Measurements from ENCODE around the gene ELMOD1.
"Not testable (repeated sequence)": the region's sequence is repeated elsewhere in the genome, so short reads cannot be mapped to it uniquely, and the experiment has no call there.

The ELMOD1 gene

DNA sequence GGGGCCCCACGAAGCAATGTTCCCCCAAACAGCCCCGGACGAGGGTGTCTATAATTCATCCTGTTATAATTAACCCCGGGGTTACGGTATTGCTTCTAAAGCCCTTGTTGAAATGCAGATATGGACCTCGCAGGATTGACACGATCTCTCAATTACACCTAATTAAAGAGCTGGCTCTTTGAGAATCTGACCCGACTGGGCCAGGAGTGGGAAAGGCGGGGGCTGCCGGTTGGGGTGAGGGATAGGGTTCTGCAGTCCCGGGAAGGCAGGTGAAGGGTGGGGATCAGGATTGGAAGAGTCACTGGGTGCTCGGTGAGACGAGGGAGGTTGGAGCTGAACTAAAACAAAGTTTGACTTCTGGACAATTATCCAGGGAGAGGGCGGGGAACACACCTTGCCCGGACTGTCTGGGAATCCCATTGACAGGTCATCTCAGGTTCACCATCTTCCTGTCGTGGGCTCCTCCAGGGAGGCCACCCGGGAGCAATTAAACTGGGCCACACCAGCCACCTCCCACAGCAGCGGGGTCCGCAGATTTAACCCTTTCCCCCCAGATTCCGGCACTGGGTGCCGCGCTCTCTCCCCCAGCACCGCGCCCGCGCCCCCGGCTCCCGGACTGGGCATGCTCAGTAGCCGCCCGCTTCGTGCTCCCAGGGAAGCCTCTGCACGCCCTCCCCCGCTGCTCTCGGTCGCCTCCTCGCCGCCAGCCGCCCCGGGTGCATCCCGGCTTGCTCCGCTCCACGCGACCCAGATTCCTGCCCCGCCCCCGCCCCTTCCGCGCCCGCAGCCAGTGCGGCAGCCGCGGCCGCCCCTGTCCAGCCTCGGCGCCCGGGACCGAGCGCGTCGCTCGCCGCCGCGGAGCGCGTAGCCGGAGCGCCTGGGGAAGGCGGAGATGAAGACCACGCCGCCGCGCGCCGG is at the start of gene ELMOD1:
Gene ELMOD1, plus strand, starts transcription at position 688 of the 918 bp plus-strand sequence. CDS start 27,043 bp downstream, outside the sequence.
- DNase-seq (ENCODE audit: extremely low read depth in 1 of 2, low read depth in 1 of 2) = no peak

DNA sequence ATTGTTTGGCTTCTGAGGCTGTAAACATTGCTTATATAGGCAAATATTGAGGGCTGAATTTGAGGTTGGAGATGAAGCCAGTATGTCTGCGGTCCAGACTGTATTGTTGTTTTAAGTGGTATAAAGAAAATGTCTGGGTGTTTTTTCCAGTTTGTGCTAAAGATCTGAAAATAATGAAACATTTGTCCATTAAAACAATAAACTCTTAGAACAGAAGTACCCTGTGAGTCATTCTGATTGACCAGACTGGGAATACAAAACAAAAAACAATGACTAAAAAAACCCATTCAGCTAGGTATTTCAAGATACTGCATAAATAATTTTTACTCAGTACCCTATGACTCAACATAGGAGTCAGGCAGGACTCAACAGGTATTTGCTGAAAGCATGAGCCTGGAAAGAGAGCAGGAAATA is 45.8 kb upstream of the ELMOD1 start:
- no peak for DNase-seq (ENCODE audit: extremely low read depth in 1 of 2, low read depth in 1 of 2)

DNA sequence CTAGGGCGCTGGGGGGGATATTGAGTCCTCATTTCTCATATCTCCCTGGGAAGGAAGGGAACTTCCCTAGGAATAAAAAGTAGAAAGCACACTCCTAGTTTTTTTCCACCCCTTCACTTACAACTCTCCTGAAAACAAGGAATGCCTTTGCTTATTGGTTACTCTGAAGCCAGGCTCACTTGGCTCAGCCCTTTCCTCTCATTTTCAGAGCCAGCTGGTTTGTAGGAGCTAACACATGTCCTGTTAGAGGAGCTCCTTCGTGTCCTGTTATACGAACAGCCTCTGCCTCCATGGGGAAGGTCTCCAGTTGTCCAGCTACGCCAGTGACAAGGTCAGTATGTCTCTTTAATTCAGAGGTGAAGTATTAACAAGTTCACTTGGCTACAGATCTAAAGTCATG is 43.0 kb upstream of the ELMOD1 start:
- no peak for DNase-seq (ENCODE audit: extremely low read depth in 1 of 2, low read depth in 1 of 2)

DNA sequence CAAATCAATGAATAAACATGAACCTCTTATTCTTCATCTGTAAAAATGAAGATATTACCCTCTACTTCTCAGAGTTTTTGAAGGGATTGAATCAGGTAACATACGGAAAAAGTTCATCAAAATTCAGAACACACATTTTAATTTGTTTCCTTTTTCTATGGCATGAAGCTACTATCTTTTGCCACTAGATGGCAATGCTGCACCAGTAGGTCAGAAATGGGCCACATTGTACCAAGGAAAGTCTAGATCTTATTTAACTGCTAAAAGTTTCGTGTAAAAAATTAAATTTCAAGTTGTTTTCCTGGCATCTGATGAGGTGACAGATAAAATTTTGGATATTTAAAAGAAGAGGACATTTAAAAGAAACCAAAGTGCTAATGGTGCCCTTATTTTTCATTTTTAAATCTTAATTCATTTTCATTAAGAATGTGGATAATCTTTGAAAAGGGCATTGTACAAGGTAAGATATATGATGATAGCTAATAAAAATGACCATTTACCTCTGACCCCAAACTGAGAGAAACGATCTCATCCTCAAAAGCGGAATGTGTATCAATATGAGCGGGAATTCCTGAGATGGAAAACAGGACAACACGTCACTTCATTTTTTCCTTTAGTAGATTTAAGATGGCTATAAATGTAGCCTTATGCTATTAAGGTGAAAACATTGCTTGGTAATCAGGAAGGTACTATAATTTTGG is 41.5 kb upstream of the ELMOD1 start:
- DNase-seq (ENCODE audit: extremely low read depth in 1 of 2, low read depth in 1 of 2) = no peak

DNA sequence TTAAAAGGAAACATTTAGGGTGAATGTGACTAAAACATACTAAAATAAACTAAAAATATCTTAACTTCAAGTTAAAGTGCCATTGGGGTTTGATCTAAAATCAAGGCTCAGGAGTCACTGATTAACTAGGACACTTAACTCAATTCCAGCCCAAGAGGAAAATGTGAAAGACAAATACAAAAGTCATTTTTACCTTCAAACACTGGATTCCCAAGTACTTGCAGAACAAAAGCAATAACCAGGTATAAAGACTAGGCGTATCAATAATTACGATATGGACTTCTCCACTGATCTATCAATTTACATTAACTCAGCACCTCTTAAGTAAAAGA is 41.0 kb upstream of the ELMOD1 start:
- DNase-seq (ENCODE audit: extremely low read depth in 1 of 2, low read depth in 1 of 2) = no peak

DNA sequence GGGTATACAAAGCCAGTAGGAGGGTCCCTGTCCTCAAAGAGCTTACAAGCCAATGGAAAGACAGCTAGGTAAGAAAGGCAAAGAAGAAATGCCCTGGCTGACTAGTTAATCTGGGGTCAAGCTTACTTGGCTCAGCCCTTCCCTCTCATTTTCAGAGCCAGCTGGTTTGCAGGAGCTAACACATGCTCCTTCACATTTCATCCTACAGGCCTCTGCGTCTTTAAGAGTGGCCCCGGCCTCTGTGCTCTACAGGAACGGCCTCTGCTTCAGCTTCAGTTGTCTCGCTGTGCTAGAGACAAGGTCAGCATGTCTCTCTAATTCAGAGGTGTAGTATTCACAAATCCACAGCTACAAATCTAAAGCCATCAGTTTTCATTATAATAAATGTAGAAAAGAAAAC is 40.6 kb upstream of the ELMOD1 start:
- no peak for DNase-seq (ENCODE audit: extremely low read depth in 1 of 2, low read depth in 1 of 2)

DNA sequence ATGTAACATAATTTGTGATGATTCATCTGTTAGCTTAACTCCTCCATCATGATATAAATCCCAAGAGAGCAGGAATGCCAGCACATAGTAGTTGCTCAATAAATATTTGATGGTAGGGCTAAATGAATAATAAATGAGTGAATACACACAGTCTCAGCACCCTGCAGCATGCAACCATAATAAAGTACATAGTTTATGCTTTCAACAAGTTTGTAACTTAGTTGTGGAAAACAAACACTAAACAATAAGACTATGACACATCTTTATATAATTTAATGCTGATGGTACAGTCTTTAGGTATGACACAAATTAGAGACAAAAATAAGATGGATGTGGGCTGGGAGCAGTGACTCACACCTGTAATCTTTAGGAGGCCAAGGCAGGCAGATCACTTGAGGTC is 29.3 kb upstream of the ELMOD1 start:
- no peak for DNase-seq (ENCODE audit: extremely low read depth in 1 of 2, low read depth in 1 of 2)

DNA sequence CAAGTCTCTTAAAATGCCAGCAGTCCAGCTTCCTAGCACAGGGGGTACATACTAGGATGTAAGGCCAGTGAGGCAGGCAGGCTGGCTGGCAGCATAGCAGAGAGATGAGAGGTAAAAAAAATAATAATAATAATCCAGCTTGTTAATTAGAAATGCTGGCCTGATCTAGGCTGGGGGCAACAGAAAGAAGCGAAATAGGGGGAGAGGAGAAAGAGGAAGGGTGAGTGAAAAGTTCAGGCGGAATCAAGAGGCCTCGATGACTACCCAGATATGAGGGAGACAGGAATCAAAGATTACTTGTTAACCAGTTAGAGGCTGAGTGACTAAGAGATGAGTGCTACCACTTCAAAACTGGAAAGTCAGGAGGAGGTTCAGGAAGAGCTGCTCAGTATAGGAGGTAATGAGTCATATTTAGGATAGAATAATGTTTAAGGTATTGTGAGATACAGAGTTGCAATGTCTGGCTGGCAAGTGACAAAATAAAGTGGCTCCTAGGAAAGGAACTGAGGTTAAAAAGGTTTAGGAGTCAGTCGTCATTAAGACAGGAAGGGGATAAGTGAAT is 28.2 kb upstream of the ELMOD1 start:
- no peak for DNase-seq (ENCODE audit: extremely low read depth in 1 of 2, low read depth in 1 of 2)

DNA sequence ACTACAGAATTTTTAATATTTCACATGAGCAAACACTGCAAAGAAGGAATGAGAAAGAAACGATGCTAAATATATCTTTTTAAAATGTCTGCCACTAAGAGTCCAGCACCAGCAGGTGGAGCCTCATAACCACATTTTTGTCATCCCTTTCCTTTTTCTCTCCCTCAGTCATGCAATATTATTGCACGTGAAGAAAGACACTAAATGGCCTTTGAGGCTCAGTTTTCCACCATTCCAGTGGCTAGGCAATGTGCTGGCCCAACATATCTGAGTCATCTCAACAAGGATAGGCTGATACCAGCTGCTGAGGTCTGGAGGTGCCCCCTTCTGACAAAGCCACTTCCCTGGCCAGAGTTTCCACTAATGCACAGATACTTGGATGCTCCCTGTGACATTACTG is 27.2 kb upstream of the ELMOD1 start:
- no peak for DNase-seq (ENCODE audit: extremely low read depth in 1 of 2, low read depth in 1 of 2)

DNA sequence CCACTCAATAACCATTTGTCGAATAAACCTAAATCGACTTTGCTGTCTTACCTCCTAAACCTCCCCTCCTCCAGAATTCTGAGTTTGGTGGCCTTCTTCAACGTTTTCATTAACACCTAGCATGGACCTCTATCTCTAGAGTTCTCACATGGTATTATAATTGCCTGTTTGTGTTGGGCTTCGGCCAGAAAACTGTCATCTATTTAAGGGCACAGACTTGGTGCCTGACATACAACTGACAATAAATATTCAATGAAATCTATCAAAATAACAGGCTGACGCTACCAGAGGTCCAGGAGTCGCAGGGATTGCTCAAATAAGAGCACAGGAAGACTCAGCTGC is 26.1 kb upstream of the ELMOD1 start:
- no peak for DNase-seq (ENCODE audit: extremely low read depth in 1 of 2, low read depth in 1 of 2)

DNA sequence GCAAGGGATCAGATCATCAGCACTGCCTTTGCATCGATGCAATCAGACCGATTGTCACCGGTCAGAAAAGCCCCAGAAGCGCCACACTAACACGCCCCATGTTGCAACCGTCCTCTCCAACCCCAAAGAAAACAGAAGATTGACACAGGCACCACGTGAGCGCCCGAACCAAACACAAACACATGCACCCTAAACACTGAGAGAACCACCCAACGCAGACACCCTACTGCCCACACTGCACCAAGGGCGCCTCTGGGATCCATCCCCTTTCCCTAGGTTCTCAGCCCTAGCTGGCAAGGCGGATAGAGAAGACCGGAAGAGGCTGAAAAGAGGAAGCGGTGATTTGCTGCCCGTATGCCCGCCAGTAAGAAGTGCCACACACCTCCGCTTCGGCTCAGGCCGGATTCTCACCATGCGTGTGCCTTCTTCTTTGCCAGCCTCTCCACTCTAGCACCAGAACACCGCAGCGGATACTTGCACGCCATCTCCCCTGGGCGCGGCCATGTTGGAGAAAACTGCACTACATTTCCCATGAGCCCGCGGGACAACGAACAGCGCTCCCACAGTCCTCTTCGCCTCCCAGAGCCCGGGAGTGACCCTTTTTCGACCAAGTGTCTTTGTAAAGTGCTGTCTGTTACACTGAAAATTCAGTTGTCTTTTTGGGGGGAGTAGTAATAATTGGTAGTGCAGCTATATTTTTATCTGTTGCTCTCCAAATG is 25.6 kb upstream of the ELMOD1 start, which contains the start of gene ALKBH8:
Gene ALKBH8, minus strand, starts transcription at position 517 of the 719 bp plus-strand sequence. CDS start 4,842 bp downstream, outside the sequence.
- peak; percentile 54 to 74 for DNase-seq (ENCODE audit: extremely low read depth in 1 of 2, low read depth in 1 of 2)

DNA sequence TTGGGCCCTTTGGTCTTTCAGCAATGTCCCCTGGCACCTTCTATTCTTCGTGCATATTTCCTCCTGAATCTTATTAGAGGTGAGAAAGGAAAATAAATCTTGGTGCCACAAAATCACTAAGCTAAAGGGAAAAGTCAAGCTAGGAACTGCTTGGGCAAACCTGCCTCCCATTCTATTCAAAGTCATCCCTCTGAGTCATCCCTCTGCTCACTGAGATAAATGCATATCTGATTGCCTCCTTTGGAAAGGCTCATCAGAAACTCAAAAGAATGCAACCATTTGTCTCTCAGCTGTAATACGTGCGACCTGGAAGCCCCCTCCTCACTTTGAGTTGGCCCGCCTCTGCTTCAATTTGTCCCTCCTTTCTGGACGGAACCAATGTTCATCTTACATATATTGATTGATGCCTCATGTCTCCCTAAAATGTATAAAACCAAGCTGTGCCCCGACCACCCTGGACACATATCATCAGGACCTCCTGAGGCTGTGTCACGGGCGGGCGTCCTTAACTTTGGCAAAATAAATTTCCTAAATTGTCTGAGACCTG is 24.9 kb upstream of the ELMOD1 start:
- not testable (repeated sequence) for DNase-seq (ENCODE audit: extremely low read depth in 1 of 2, low read depth in 1 of 2)

DNA sequence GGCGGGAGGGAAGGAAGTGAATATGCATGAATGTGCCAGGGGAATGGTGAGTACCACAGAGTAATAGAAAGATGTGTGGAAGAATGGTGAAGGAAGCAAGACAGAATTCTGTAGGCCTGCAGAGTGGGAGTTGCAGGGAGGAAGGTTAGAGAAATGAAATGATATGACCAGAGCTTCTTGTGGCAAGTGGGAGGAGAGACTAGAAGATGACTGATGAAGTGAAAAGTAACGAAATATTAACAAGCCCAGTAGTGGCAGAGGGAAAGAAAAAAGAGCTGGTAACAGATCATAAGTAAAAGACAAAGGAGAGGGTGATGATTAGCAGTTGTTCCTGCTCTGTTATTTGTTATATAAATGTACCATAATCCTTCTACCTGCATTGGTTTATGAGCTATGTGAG is 24.4 kb upstream of the ELMOD1 start:
- no peak for DNase-seq (ENCODE audit: extremely low read depth in 1 of 2, low read depth in 1 of 2)

DNA sequence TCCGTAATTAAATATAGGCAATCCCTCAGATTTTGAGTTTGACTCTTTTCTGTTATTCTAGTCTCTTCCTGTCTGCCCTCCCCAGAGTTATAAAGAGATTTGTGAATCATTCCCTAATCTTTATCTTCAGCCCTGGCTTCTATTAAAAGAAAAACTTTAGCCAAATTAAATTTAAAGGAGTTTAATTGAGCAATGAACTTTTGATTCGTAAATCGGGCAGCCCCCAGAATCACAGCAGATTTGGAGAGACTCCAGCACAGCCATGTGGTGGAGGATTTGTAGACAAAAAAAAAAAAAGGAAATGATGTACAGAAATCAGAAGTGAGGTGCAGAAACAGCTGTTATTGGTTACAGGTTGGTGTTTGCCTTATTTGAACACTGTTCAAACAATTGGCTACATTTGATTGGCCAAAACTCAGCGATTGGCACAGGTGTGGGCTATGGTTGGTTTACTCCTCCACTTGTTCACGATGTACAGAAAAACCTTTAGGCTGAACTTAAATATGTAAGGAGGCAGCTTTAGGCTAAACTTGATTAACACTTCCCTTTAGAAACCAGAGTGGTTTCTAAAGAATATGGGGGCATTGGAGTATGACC is 23.1 kb upstream of the ELMOD1 start:
- no peak for DNase-seq (ENCODE audit: extremely low read depth in 1 of 2, low read depth in 1 of 2)

DNA sequence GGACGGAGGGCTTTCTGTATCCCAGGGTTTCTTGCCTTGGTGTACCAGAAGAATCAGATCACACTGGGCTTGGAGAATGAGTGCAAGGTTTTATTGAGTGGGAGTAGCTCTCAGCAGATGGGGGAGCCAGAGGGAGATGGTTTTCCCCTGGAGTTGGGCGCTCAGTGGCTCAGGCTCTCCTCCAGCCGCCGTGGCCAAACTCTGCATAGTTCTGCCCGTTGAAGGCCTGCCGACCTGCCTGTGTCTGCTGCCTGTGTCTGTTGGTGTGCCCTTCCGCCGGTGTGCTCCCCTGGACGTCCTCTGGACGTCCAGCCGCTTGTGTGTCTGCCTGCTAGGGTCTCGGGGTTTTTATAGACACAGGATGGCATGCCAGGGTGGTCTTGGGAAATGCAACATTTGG is 20.9 kb upstream of the ELMOD1 start:
- no peak for DNase-seq (ENCODE audit: extremely low read depth in 1 of 2, low read depth in 1 of 2)

DNA sequence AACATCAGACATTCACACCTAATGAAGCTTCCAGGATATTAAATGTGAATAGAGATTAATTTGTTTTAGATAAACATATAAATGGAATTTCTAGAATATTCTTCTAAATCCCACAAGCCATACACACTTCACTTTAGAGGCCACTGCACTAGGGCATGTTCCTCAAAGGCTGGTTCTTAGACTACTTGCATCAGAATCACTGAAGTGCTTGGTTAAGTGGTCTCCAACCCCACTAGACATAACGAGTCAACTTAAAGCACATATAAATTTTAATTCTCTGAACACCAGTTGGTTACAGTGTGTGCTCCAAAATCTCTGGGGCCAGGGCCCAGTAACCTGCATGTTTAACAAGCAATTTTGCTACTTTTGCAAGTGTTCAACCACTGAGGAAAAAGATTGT is 17.5 kb upstream of the ELMOD1 start:
- no peak for DNase-seq (ENCODE audit: extremely low read depth in 1 of 2, low read depth in 1 of 2)

DNA sequence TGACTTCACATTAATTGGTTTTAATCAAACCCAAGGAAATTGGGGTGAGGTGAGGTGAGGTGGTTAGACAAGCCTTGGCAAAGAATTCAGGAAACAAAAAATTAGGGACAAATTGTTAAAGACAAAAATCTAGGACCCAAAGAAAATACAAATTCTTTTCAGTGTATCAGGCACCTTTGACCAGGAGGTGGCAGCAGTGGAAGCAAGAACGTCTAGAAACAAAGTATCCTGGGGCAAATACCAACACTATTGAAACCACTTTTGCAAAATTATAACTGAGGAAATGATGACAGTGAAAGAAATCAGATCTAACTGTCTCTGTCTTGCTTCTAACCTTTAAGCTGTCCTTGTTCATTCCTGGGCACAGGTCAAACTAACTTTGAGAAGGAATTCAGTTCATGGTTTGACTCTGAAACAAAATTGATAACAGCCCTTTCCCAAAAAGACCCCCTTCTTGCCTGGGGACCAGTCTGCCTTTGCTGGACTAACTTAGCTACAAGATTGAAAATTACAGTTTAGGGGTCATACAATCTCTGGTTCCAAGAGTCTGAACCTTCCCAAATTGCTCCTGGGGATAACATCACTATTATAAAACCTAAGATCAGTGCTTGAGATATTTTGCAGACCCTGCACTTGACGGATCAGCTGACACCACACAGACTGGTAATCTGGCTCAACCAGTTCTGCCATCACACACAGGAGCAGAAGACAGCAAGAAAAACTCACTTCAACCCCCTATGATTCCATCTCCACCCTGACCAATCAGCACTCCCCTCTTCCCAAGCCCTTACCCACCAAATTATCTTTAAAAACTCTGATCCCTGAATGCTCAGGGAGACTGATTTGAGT is 14.2 kb upstream of the ELMOD1 start:
- DNase-seq (ENCODE audit: extremely low read depth in 1 of 2, low read depth in 1 of 2) = not testable (repeated sequence)

DNA sequence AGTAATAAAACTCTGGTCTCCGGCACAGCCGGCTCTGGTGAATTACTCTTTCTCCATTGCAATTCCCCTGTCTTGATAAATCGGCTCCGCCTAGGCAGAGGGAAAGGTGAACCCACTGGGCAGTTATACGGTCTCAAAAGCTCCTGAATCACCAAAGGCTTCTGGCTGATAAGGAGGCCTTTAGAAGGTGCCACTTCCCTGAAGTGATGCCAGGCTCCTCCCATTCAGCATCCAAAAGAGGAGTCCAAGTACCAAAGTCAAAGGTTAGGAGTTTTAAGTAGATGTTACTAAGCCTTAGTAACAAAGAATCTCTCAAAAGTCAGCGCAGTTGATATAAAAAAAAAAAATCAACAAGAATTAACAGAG is 13.6 kb upstream of the ELMOD1 start:
- no peak for DNase-seq (ENCODE audit: extremely low read depth in 1 of 2, low read depth in 1 of 2)

DNA sequence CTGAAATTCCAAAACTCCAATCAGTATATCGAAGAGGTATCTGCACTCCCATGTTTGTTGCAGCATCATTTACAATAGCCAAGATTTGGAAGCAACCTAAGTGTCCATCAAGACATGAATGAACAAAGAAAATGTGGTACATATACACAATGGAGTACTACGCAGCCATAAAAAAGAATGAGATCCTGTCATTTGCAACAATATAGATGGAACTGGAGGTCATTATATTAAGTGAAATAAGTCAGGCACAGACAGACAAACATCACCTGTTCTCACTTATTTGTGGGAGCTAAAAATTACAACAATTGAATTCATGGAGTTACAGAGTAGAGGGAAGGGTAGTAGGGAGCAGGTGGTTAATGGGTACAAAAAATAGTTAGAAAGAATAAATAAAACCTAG is 11.8 kb upstream of the ELMOD1 start:
- DNase-seq (ENCODE audit: extremely low read depth in 1 of 2, low read depth in 1 of 2) = not testable (repeated sequence)

DNA sequence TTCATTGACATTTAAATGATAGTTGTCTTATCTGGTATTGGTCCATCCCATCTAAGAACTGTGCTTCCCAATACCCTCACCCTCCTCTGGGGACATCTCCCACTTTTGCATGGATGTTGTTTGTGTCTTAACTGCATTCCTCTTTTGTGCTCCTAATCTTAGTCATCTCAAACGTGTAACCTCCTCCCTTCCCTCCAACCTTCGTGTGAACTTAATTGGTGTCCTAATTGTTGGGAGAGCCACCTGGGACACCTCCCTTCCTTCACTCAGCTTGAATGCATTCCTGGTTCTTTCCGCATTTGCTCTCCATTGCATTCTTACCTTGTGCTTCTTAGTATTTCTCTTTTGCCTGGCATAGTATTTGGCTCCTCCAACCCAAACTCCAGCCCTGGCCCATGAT is 9.8 kb upstream of the ELMOD1 start:
- DNase-seq (ENCODE audit: extremely low read depth in 1 of 2, low read depth in 1 of 2) = no peak
